ENCODE results near the gene ZNF32. TPM values are rescaled to one million over a fixed set of nuclear protein-coding genes. Genes with fewer than 3 reads are reported as not detected.

The ZNF32 gene
- total and polyA plus RNA-seq, 2 of the 4 experiments (the other 2 are of a cell fraction): 30.1 to 31.2 TPM

- H3K18ac ChIP-seq (ENCODE audit: low read depth, low read length): no peak overlapping the region
- no peak overlapping the region for H2BK20ac ChIP-seq (ENCODE audit: low read depth, low read length)
- no peak overlapping the region for H3K4ac ChIP-seq (ENCODE audit: low read depth, low read length)
- H2BK120ac ChIP-seq (ENCODE audit: low read depth, low read length): no peak overlapping the region; the same call in 1 of the 2 replicates
- dilution Hi-C loops (cut with HindIII; ENCODE audit: low sequenced_read_pairs, unreplicated experiment): no loop called here
- H3K27ac ChIP-seq (ENCODE audit: insufficient read depth, low read length): no peak overlapping the region
- no peak overlapping the region for H3K56ac ChIP-seq (ENCODE audit: extremely low read depth, insufficient read depth, low read length)
- peak overlapping the region; percentile 79; the same call in 1 of the 2 replicates for H3K4me2 ChIP-seq (ENCODE audit: low read depth, low read length)
- peak; percentile 13 for DNase-seq
- H3K36me3 ChIP-seq (ENCODE audit: control insufficient read depth, insufficient read depth, low read length): no peaks in the 10 kb centered on the region
- in situ Hi-C loops (cut with MboI; ENCODE audit: low sequenced_read_pairs): no loop called here
- intact Hi-C loops (cut with micrococcal nuclease): no loop called here
- ATAC-seq (ENCODE audit: low read depth): no peak; the same call in 1 of the 2 replicates
- H2AK5ac ChIP-seq (ENCODE audit: low read depth, low read length): no peak overlapping the region
- H2AK9ac ChIP-seq (replicated peaks; ENCODE audit: low read depth, low read length, poor library complexity): no peak overlapping the region
- H4K20me1 ChIP-seq (ENCODE audit: insufficient read depth, low read length): no peaks in the 10 kb centered on the region
- peaks cover 5% of the 10 kb centered on the region; the same call in 1 of the 2 replicates for H3K9me3 ChIP-seq (ENCODE audit: control insufficient read depth, insufficient read depth, low read length)
- H3K79me1 ChIP-seq (ENCODE audit: low read depth in 1 of 2, low read length in 2 of 2): no peaks in the 10 kb centered on the region
- no peak overlapping the region for H4K91ac ChIP-seq (ENCODE audit: insufficient read depth, low read depth, low read length)
- no peak overlapping the region for H2BK5ac ChIP-seq (ENCODE audit: low read depth, low read length, poor library complexity, severe bottlenecking)
- no peak overlapping the region for H4K5ac ChIP-seq (ENCODE audit: low read depth, low read length)
- H4K8ac ChIP-seq (ENCODE audit: low read depth in 2 of 2, low read length in 2 of 2): peak overlapping the region in 1 of 2 experiments; percentile 95; a peak in 2 of 4 replicates
- H3K9me1 ChIP-seq (ENCODE audit: insufficient read depth, low read length): no peaks in the 10 kb centered on the region
- ChIA-PET POLR2A (ENCODE audit: unreplicated experiment) (no interaction called here), CTCF (no interaction called here)
- H3K4me3 ChIP-seq (ENCODE audit: insufficient read depth, low read depth, low read length): peak overlapping the region; percentile 45; the same call in 1 of the 2 replicates
- H2AFZ ChIP-seq (replicated peaks; ENCODE audit: low read length, poor library complexity): peak overlapping the region; percentile 70
- no peaks in the 10 kb centered on the region for H3K4me1 ChIP-seq (ENCODE audit: control insufficient read depth, insufficient read depth, low read length)
- WGBS, 2 experiments (ENCODE audit: extremely low coverage in 2 of 2, insufficient read length in 1 of 2): no CpG with 5 or more reads among the region's 3 CpGs
- no TSS peak for BruUV-seq (replicated peaks)
- TF ChIP-seq RFX5 (IDR thresholded peaks at IDR 0.05; ENCODE audit: low read depth, low read length): no peak
- no peak for TF ChIP-seq NFE2L2 (IDR thresholded peaks at IDR 0.05; ENCODE audit: low read depth, low read length)
- no peak for TF ChIP-seq USF2 (IDR thresholded peaks at IDR 0.05; ENCODE audit: low read depth, low read length)
- no peak for TF ChIP-seq MAFK (IDR thresholded peaks at IDR 0.05; ENCODE audit: low read depth, low read length)
- TF ChIP-seq CEBPB (IDR thresholded peaks at IDR 0.05; ENCODE audit: low read depth, low read length): no peak
- no peak for TF ChIP-seq SMC3 (IDR thresholded peaks at IDR 0.05; ENCODE audit: low read depth, low read length)
- no peak for TF ChIP-seq RCOR1 (IDR thresholded peaks at IDR 0.05; ENCODE audit: insufficient replicate concordance, low read length)
- no peak for TF ChIP-seq CTCF (conservative IDR thresholded peaks at IDR 0.05; ENCODE audit: low read depth, low read length)
- TF ChIP-seq POLR2A (IDR thresholded peaks at IDR 0.05; ENCODE audit: low read depth, low read length): no peak
- no peak for TF ChIP-seq ELK1 (IDR thresholded peaks at IDR 0.05; ENCODE audit: borderline replicate concordance, low read depth, low read length)
- no peak for TF ChIP-seq CHD1 (IDR thresholded peaks at IDR 0.05; ENCODE audit: low read depth, low read length)
- no peak overlapping the region for H2BK15ac ChIP-seq (ENCODE audit: low read depth, low read length)
- H3K27me3 ChIP-seq (ENCODE audit: control insufficient read depth, insufficient read depth, low read length): no peaks in the 10 kb centered on the region
- H3K9ac ChIP-seq (ENCODE audit: low read depth, low read length): no peak overlapping the region
- no peak overlapping the region for H3K14ac ChIP-seq (replicated peaks; ENCODE audit: low read depth, low read length)
- H3K23ac ChIP-seq (ENCODE audit: low read depth, low read length): no peak overlapping the region
Measured at GRCh38 chr10:43623351-43623750, 25.3 kb downstream of the ZNF32 start.
